GM21360 (cell line): ENCODE results near the gene RBM38.
"Not testable (repeated sequence)": the region's sequence is repeated elsewhere in the genome, so short reads cannot be mapped to it uniquely, and the experiment has no call there.

Experiments used
- ATAC-seq: cut with Tn5 transposase; IDR thresholded peaks from one replicate; pipeline ENCODE4 v1.9.1; 2021; ENCODE audit warnings: mild to moderate bottlenecking, moderate library complexity; ENCODE audit not compliant: unreplicated experiment

RBM38 gene

GRCh38 chr20:57416296-57417022 is 25.3 kb downstream of the RBM38 start:
- no peak for ATAC-seq

- ATAC-seq: no peak
Measured at GRCh38 chr20:57417051-57417689, 26.0 kb downstream of the RBM38 start.

- ATAC-seq: no peak
Measured at GRCh38 chr20:57417830-57418780, 26.9 kb downstream of the RBM38 start.

- not testable (repeated sequence) for ATAC-seq
Measured at GRCh38 chr20:57419479-57419878, 28.3 kb downstream of the RBM38 start.

GRCh38 chr20:57420571-57421252 is 29.5 kb downstream of the RBM38 start:
- no peak for ATAC-seq

- ATAC-seq: no peak
Measured at GRCh38 chr20:57421253-57422220, 30.3 kb downstream of the RBM38 start.

GRCh38 chr20:57422254-57422653 is 31.1 kb downstream of the RBM38 start:
- no peak for ATAC-seq

- ATAC-seq: no peak
Measured at GRCh38 chr20:57425150-57426013, 34.2 kb downstream of the RBM38 start.

GRCh38 chr20:57426271-57426689 is 35.1 kb downstream of the RBM38 start:
- no peak for ATAC-seq

GRCh38 chr20:57426831-57427230 is 35.6 kb downstream of the RBM38 start:
- ATAC-seq: no peak

GRCh38 chr20:57428324-57429158 is 37.3 kb downstream of the RBM38 start:
- no peak for ATAC-seq

GRCh38 chr20:57429159-57429496 is 37.9 kb downstream of the RBM38 start:
- ATAC-seq: no peak

GRCh38 chr20:57429580-57430200 is 38.5 kb downstream of the RBM38 start:
- ATAC-seq: no peak

- ATAC-seq: not testable (repeated sequence)
Measured at GRCh38 chr20:57430201-57430596, 39.0 kb downstream of the RBM38 start.

- no peak for ATAC-seq
Measured at GRCh38 chr20:57431539-57431835, 40.3 kb downstream of the RBM38 start.

GRCh38 chr20:57432480-57432861 is 41.3 kb downstream of the RBM38 start:
- ATAC-seq: no peak

GRCh38 chr20:57432862-57433491 is 41.8 kb downstream of the RBM38 start:
- peak; percentile 84 for ATAC-seq
